PC-3 (cell line): ENCODE measurements around the gene ADARB2. TPM values are rescaled to one million over a fixed set of nuclear protein-coding genes. Genes with fewer than 3 reads are reported as not detected.
"Not testable (repeated sequence)": the region's sequence is repeated elsewhere in the genome, so short reads cannot be mapped to it uniquely, and the experiment has no call there.

Experiments used
- ATAC-seq: fragments of 200-7000 bp; cut with Tn5 transposase; 2 replicates; pipeline ENCODE4 v1.9.1; 2020; ENCODE audit warnings: mild to moderate bottlenecking, moderate library complexity
- BruUV-seq: library from RNA; stranded (reverse); fragments of 400-500 nt; replicated peaks from 2 replicates; lab custom pipeline; 2021; lab: Mats Ljungman, UMichigan
- CTCF ChIA-PET: fragments of 300-600 bp; sonication (Branson Sonifier 250); formaldehyde crosslinking; loops from one replicate; lab custom pipeline; 2022; ENCODE audit warnings: antibody characterized with exemption; lab: Charles Lee
- POLR2A ChIA-PET: fragments of 300-600 bp; sonication (Branson Sonifier 250); formaldehyde crosslinking; loops from one replicate; lab custom pipeline; 2022; ENCODE audit warnings: antibody characterized with exemption; ENCODE audit not compliant: unreplicated experiment; lab: Charles Lee
- DNase-seq: peaks from one replicate; pipeline ENCODE4 v3.0.0-alpha.2; 2015
- H2AFZ ChIP-seq: fragments of 300-600 bp; sonication (generic); 2 replicates; pipeline ENCODE4 v1.6.0; 2016; ENCODE audit warnings: antibody characterized with exemption, low read length
- H3F3A ChIP-seq: fragments of 300-600 bp; sonication (generic); one replicate; pipeline ENCODE4 v1.6.0; 2017; ENCODE audit warnings: antibody characterized with exemption, low read length, control low read depth, mild to moderate bottlenecking; ENCODE audit not compliant: unreplicated experiment
- H3K27ac ChIP-seq: fragments of 300-600 bp; sonication (generic); 2 replicates; pipeline ENCODE4 v1.5.1; 2016; ENCODE audit warnings: mild to moderate bottlenecking, low read length
- H3K27me3 ChIP-seq: fragments of 300-600 bp; sonication (generic); 2 replicates; pipeline ENCODE4 v1.6.1; 2016; ENCODE audit warnings: low read length, mixed read lengths
- H3K36me3 ChIP-seq: fragments of 300-600 bp; sonication (generic); 2 replicates; pipeline ENCODE4 v1.6.1; 2016; ENCODE audit warnings: low read depth, mixed run types, low read length, mixed read lengths
- H3K4me1 ChIP-seq: fragments of 300-600 bp; sonication (generic); 2 replicates; pipeline ENCODE4 v1.5.1; 2016; ENCODE audit warnings: low read length; ENCODE audit not compliant: insufficient read depth
- H3K4me2 ChIP-seq: fragments of 300-600 bp; sonication (generic); 2 replicates; pipeline ENCODE4 v1.6.0; 2016; ENCODE audit warnings: low read length
- H3K4me3 ChIP-seq: fragments of 300-600 bp; sonication (generic); 2 replicates; pipeline ENCODE4 v1.5.1; 2016; ENCODE audit warnings: mild to moderate bottlenecking, low read length, mixed read lengths
- H3K79me2 ChIP-seq: fragments of 300-600 bp; sonication (generic); 2 replicates; pipeline ENCODE4 v1.6.1; 2017; ENCODE audit warnings: low read length, mixed read lengths
- H3K9ac ChIP-seq: fragments of 300-600 bp; sonication (generic); 2 replicates; pipeline ENCODE4 v1.6.0; 2016; ENCODE audit warnings: mild to moderate bottlenecking, low read length
- H3K9me2 ChIP-seq: fragments of 300-600 bp; sonication (generic); replicated peaks from 2 replicates; pipeline ENCODE4 v1.6.1; 2016; ENCODE audit warnings: mixed run types, low read length, mixed read lengths
- H3K9me3 ChIP-seq: fragments of 300-600 bp; sonication (generic); 2 replicates; pipeline ENCODE4 v1.6.1; 2016; ENCODE audit warnings: low read length, mixed read lengths
- H4K20me1 ChIP-seq: fragments of 300-600 bp; sonication (generic); 2 replicates; pipeline ENCODE4 v1.6.1; 2016; ENCODE audit warnings: low read length, mixed read lengths
- CTCF ChIP-seq: fragments of 300-600 bp; sonication (generic); conservative IDR thresholded peaks from 2 replicates; pipeline ENCODE4 v1.5.1; 2017; ENCODE audit warnings: antibody characterized with exemption, low read depth, mild to moderate bottlenecking, low read length
- EZH2 ChIP-seq: fragments of 300-600 bp; sonication (generic); IDR thresholded peaks from one replicate; pipeline ENCODE4 v1.6.1; 2017; ENCODE audit warnings: antibody characterized with exemption, mild to moderate bottlenecking, low read length; ENCODE audit not compliant: unreplicated experiment
- EZH2phosphoT487 ChIP-seq: fragments of 300-600 bp; sonication (generic); IDR thresholded peaks from 2 replicates; pipeline ENCODE4 v1.6.1; 2018; ENCODE audit warnings: mild to moderate bottlenecking, antibody characterized with exemption, low read length, borderline replicate concordance
- intact Hi-C: fragments of 100-400 bp; cut with micrococcal nuclease; formaldehyde crosslinking; loops from 2 replicates; pipeline ENCODE4 v1.9.0; 2023
- total RNA-seq: library from RNA; depleted of rRNA; stranded (reverse); fragments of >200 nt; gene quantifications from 2 replicates; pipeline ENCODE4 v1.2.3, GENCODE V29; 2014

ADARB2 gene
- total RNA-seq, 1 experiment from 2014 or later: not detected

- Histone ChIP-seq H3K4me1 (no peaks in the 10 kb centered on the region), H2AFZ (no peak overlapping the region), H3K4me2 (no peak overlapping the region), H3K27me3 (peaks cover 10% of the 10 kb centered on the region; the same call in 1 of the 2 replicates), H3K9me2 (no peaks in the 10 kb centered on the region), H3K27ac (no peak overlapping the region), H3K9ac (no peak overlapping the region), H3K36me3 (no peaks in the 10 kb centered on the region), H3K79me2 (no peaks in the 10 kb centered on the region), H3K9me3 (no peaks in the 10 kb centered on the region), H4K20me1 (no peaks in the 10 kb centered on the region), H3K4me3 (no peak overlapping the region), H3F3A (no peaks in the 10 kb centered on the region)
- DNase-seq (no peak), ATAC-seq (no peak)
- no peak for TF ChIP-seq EZH2
- TF ChIP-seq EZH2phosphoT487: no peak
- no peak for TF ChIP-seq CTCF
- no TSS peak for BruUV-seq
- intact Hi-C loops: no loop called here
- ChIA-PET POLR2A (no interaction called here), CTCF (interaction anchor here (0.6 kb wide), 1 partner anchor 261 kb away, joined by 6 read pairs; no protein-coding TSS in a partner anchor)
These were observed 574.1 kb downstream of the ADARB2 start for GRCh38 chr10:1163204-1163660.

GRCh38 chr10:1162481-1163203, 574.7 kb downstream of the ADARB2 start:
- H3K9me3 ChIP-seq: no peaks in the 10 kb centered on the region
- ChIA-PET POLR2A (no interaction called here), CTCF (interaction anchor here (0.6 kb wide), 1 partner anchor 260 kb away, joined by 6 read pairs; no protein-coding TSS in a partner anchor)
- no peak overlapping the region for H3K9ac ChIP-seq
- ATAC-seq (no peak), DNase-seq (no peak)
- H3K9me2 ChIP-seq: no peaks in the 10 kb centered on the region
- H3K27me3 ChIP-seq: peaks cover 10% of the 10 kb centered on the region; the same call in 1 of the 2 replicates
- no peaks in the 10 kb centered on the region for H3K4me1 ChIP-seq
- no peaks in the 10 kb centered on the region for H4K20me1 ChIP-seq
- H3K27ac ChIP-seq: no peak overlapping the region
- no peaks in the 10 kb centered on the region for H3K79me2 ChIP-seq
- H3K36me3 ChIP-seq: no peaks in the 10 kb centered on the region
- H3K4me2 ChIP-seq: no peak overlapping the region
- H3F3A ChIP-seq: no peaks in the 10 kb centered on the region
- TF ChIP-seq EZH2 (no peak), CTCF (no peak), EZH2phosphoT487 (no peak)
- H3K4me3 ChIP-seq: no peak overlapping the region
- no peak overlapping the region for H2AFZ ChIP-seq
- intact Hi-C loops: no loop called here
- BruUV-seq: no TSS peak

- H4K20me1 ChIP-seq, BruUV-seq, H3K4me3 ChIP-seq, H3K9me2 ChIP-seq, DNase-seq, H3F3A ChIP-seq, H3K9me3 ChIP-seq, H3K36me3 ChIP-seq, POLR2A ChIA-PET, H3K4me2 ChIP-seq, H3K4me1 ChIP-seq, intact Hi-C loops, CTCF ChIA-PET, H3K27me3 ChIP-seq, H3K9ac ChIP-seq, H3K27ac ChIP-seq, H3K79me2 ChIP-seq, ATAC-seq, H2AFZ ChIP-seq: not testable (repeated sequence)
These were observed 576.0 kb downstream of the ADARB2 start for GRCh38 chr10:1161315-1161673.
